NCI-H187 (cell line): ENCODE measurements around the gene TXNL1.

Source experiments
- DNase-seq, 2 experiments: peaks; one replicate each; lab custom pipeline; 2025; lab: John Stamatoyannopoulos, UW

Gene TXNL1

DNA sequence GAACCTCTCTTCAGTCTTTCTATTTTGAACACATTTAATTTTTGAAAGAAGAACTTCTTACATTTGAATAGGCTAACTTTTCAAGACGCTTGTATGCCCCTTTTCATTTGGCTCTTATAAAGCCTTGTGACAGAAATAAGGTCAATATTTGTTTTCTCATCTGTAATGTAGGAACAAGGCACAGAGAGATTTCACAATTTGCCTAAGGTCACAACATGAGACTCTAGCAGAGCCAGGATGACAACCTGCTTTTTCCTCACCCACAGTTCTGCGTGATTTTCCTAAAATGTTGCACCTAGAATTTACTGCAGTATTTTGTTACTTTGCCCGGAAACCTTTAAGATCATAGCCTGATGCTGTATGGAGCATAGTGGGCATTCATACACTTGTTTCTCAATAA, 67.4 kb downstream of the TXNL1 start:
- DNase-seq: no peak

GRCh38 chr18:56569416-56569815, 69.0 kb downstream of the TXNL1 start:
- DNase-seq: no peak

DNA sequence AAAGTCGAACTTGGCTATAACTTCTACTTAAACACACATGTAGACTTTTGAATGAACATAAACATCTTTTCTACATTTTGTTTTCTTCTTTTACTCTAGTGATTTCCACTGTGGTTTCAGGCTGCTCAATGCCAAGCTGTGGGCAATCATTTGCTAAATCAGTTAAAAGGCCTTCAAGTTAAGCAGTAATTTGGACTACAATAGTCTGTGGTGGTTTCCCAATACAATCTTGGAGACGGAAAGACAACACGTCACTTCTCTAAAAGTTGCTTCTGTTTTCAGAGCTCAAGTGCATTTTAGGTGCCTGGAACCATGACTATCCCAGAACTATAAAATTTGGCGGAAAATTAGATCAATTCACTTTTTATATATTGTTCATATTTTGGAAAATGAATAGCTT, 69.4 kb downstream of the TXNL1 start:
- no peak for DNase-seq

GRCh38 chr18:56565551-56566345, 72.6 kb downstream of the TXNL1 start:
- DNase-seq: no peak

- no peak for DNase-seq
Observed at GRCh38 chr18:56565046-56565445, 73.3 kb downstream of the TXNL1 start.

- DNase-seq: no peak
Observed at GRCh38 chr18:56563568-56563967, 74.8 kb downstream of the TXNL1 start.

- DNase-seq: no peak
Observed at GRCh38 chr18:56562479-56562878, 75.9 kb downstream of the TXNL1 start.

DNA sequence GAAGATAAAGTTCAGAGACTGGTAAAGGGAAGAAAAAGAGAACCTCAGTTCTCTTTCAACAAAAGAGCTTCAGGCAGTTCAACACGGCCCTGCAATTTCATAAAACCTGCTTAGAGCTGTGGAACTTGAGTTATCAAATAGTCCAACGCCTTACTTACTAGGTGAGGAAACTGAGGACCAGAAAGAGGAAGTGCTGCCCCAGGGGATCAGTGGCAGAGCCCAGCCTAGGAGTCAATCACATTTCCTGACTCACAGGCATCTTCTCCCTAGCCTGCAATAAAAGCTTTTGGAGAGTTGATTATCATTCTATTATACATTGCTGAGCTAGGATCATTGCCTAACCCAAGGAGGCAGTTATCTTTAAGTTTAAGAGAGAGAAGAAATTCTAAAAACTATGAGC, 77.4 kb downstream of the TXNL1 start:
- DNase-seq: no peak

GRCh38 chr18:56559044-56559443, 79.3 kb downstream of the TXNL1 start:
- DNase-seq: no peak

GRCh38 chr18:56556907-56557306, 81.5 kb downstream of the TXNL1 start:
- DNase-seq: no peak

DNA sequence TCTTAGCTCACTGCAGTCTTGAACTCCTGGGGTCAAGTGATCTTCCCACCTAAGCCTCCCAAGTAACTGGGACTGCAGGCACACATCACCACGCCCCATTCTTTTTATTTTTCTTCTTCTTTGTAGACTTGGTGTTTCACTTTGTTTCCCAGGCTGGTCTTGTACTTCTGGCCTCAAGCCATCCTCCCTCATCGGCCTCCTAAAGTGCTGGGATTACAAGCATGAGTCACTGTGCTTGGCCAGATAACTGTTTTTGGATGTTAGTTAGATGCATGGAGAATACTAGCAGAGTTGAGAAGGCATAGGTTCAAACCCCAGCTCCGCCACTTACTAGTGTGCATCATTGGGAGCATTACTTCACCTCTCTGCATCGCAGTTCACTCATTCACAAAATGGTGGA, 88.3 kb downstream of the TXNL1 start:
- DNase-seq: no peak
